ENCODE measurements around the gene CSTB.

- TF ChIP-seq CTCF (IDR thresholded peaks at IDR 0.05), result no peak
- no peak for TF ChIP-seq POLR2A (IDR thresholded peaks at IDR 0.05)
- TF ChIP-seq POLR2AphosphoS5 (IDR thresholded peaks at IDR 0.05), result no peak
Measured at GRCh38 chr21:43727519-43728153, 48.5 kb downstream of the CSTB start.
